ENCODE data around the gene TLR5.

The TLR5 gene

GRCh38 chr1:223152399-223152798 lies 9.4 kb upstream of the TLR5 start:
- no peak for DNase-seq (ENCODE audit: low read depth)
- no peak overlapping the region for H3K4me3 ChIP-seq (ENCODE audit: low read depth, low read length)

GRCh38 chr1:223150443-223150842 lies 7.4 kb upstream of the TLR5 start:
- DNase-seq (ENCODE audit: low read depth): no peak
- H3K4me3 ChIP-seq (ENCODE audit: low read depth, low read length): no peak overlapping the region

GRCh38 chr1:223147873-223148272 lies 4.8 kb upstream of the TLR5 start:
- H3K4me3 ChIP-seq (ENCODE audit: low read depth, low read length): no peak overlapping the region
- no peak for DNase-seq (ENCODE audit: low read depth)

GRCh38 chr1:223147409-223147808 lies 4.4 kb upstream of the TLR5 start:
- H3K4me3 ChIP-seq (ENCODE audit: low read depth, low read length): no peak overlapping the region
- no peak for DNase-seq (ENCODE audit: low read depth)

- no peak overlapping the region for H3K4me3 ChIP-seq (ENCODE audit: low read depth, low read length)
- no peak for DNase-seq (ENCODE audit: low read depth)
Observed at GRCh38 chr1:223146745-223147144, 3.7 kb upstream of the TLR5 start.

- H3K4me3 ChIP-seq (ENCODE audit: low read depth, low read length): no peak overlapping the region
- no peak for DNase-seq (ENCODE audit: low read depth)
Observed at GRCh38 chr1:223144914-223145313, 1.9 kb upstream of the TLR5 start.

GRCh38 chr1:223144431-223144830 lies 1.4 kb upstream of the TLR5 start:
- DNase-seq (ENCODE audit: low read depth): no peak
- no peak overlapping the region for H3K4me3 ChIP-seq (ENCODE audit: low read depth, low read length)

GRCh38 chr1:223143537-223144248 lies 645 bp upstream of the TLR5 start:
- H3K4me3 ChIP-seq (ENCODE audit: low read depth, low read length): peak overlapping the region; percentile 54
- no peak for DNase-seq (ENCODE audit: low read depth)

GRCh38 chr1:223142269-223142668 lies 779 bp downstream of the TLR5 start:
- no peak for DNase-seq (ENCODE audit: low read depth)
- no peak overlapping the region for H3K4me3 ChIP-seq (ENCODE audit: low read depth, low read length)

GRCh38 chr1:223140611-223141405 lies 2.2 kb downstream of the TLR5 start:
- H3K4me3 ChIP-seq (ENCODE audit: low read depth, low read length): no peak overlapping the region
- no peak for DNase-seq (ENCODE audit: low read depth)

- DNase-seq (ENCODE audit: low read depth): peak; percentile 57
- H3K4me3 ChIP-seq (ENCODE audit: low read depth, low read length): no peak overlapping the region
Observed at GRCh38 chr1:223137455-223138085, 5.5 kb downstream of the TLR5 start.

GRCh38 chr1:223136086-223136485 lies 7.0 kb downstream of the TLR5 start:
- H3K4me3 ChIP-seq (ENCODE audit: low read depth, low read length): no peak overlapping the region
- no peak for DNase-seq (ENCODE audit: low read depth)

- H3K4me3 ChIP-seq (ENCODE audit: low read depth, low read length): no peak overlapping the region
- no peak for DNase-seq (ENCODE audit: low read depth)
Observed at GRCh38 chr1:223135176-223135942, 7.7 kb downstream of the TLR5 start.

GRCh38 chr1:223133824-223134435 lies 9.1 kb downstream of the TLR5 start:
- peak; percentile 31 for DNase-seq (ENCODE audit: low read depth)
- H3K4me3 ChIP-seq (ENCODE audit: low read depth, low read length): peak overlapping the region; percentile 23

- H3K4me3 ChIP-seq (ENCODE audit: low read depth, low read length): no peak overlapping the region
Observed at GRCh38 chr1:223133306-223133823, 9.7 kb downstream of the TLR5 start.

GRCh38 chr1:223129229-223129901 lies 13.7 kb downstream of the TLR5 start:
- peak overlapping the region; percentile 29 for H3K4me3 ChIP-seq (ENCODE audit: low read depth, low read length)
- no peak for DNase-seq (ENCODE audit: low read depth)

More at GRCh38 chr1:223133306-223133823, 9.7 kb downstream of the TLR5 start:
- no peak for DNase-seq (ENCODE audit: low read depth)

GRCh38 chr1:223126741-223127140 lies 16.3 kb downstream of the TLR5 start:
- DNase-seq (ENCODE audit: low read depth): no peak
- H3K4me3 ChIP-seq (ENCODE audit: low read depth, low read length): no peak overlapping the region

GRCh38 chr1:223125766-223126165 lies 17.3 kb downstream of the TLR5 start:
- DNase-seq (ENCODE audit: low read depth): no peak
- no peak overlapping the region for H3K4me3 ChIP-seq (ENCODE audit: low read depth, low read length)

Measured in skeletal muscle cell (primary cell).